ENCODE measurements around the gene USF3.
A peak's percentile ranks its signal among the peaks of the same experiment; 100 is the strongest.

The USF3 gene

DNA sequence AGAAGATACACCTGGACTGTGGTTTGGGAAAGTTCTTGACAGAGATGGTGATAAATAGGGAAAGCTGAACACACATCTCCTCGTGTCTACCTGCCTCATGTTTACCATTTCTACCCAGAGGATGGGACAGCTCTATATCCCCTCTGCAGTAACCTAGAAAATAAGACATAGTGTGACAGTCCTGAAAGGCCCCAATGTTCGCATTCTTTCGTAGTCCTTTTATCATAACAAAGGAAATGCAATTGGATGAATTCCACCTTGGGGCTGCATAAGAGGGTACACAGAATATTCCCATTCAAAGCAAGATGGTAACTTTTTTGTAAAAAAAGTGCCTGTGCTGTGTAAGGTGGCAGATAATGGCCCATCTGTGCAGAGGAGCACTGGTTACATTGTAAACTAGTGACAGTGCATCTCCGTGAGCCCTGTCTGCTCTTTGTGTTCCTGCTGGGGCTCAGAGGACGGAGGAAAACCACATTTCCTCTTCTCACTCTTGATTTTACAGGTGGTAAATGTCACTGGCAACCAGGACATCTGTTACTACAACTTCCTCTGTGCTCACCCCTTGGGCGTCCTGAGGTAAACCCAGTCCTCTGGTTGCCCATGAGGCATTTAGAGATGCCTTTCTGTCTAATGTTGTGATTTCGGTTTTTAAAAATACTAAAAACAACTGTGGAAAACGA is 89.8 kb downstream of the USF3 start:
- peak; percentile 37 for DNase-seq

DNA sequence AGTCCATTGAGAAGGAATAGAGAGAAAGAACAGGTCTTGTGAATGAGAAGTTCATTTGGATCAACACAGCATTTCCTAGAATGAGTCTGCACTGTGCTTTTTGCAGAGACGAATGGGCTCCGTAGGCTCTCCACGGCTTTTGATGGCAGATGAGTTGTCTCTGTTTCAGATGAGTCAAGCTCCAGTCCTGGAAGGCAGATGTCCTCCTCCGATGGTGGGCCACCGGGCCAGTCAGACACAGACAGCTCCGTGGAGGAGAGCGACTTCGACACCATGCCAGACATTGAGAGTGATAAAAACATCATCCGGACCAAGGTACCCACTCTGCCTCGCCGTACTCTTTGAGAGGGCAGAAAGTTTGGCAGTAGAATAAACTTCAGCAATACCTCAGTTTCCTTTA is 93.6 kb downstream of the USF3 start:
- DNase-seq, result no peak

DNA sequence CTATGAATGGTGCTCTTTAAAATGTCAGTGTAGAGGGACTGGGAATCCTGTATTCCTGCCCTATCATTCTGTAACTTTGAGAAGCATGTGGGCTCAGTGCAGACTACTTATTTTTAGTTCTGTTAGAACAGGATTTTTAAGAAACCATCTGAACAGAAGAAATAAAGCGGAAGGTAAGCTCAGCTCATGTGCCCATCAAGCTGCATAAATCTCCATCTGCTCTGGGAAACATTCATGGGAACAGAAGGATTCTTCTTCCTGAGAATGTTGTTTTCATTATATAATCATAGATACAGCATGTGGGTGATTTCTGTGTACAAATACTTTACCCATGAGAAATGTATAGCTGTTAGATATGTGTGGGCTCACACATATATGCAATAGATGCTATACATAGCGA is 94.2 kb downstream of the USF3 start:
- no peak for DNase-seq

DNA sequence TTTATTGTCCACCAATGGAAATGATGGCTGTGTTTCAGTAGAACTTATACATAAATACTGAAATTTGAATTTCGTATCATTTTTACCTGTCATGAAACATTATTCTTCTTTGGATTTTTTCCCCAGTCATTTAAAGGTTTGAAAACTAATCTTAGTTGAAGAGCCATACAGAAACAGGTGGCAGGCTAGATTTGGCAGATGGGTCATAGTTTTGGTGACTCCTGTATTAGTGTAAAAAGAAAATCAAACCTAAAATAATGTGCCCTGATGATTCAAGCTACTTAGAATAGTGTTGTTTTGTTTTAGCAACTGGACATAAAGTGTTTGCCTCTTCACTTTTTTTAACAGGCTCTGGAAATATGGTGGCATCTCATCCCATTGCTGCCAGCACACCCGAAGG is 95.2 kb downstream of the USF3 start:
- DNase-seq, result no peak

DNA sequence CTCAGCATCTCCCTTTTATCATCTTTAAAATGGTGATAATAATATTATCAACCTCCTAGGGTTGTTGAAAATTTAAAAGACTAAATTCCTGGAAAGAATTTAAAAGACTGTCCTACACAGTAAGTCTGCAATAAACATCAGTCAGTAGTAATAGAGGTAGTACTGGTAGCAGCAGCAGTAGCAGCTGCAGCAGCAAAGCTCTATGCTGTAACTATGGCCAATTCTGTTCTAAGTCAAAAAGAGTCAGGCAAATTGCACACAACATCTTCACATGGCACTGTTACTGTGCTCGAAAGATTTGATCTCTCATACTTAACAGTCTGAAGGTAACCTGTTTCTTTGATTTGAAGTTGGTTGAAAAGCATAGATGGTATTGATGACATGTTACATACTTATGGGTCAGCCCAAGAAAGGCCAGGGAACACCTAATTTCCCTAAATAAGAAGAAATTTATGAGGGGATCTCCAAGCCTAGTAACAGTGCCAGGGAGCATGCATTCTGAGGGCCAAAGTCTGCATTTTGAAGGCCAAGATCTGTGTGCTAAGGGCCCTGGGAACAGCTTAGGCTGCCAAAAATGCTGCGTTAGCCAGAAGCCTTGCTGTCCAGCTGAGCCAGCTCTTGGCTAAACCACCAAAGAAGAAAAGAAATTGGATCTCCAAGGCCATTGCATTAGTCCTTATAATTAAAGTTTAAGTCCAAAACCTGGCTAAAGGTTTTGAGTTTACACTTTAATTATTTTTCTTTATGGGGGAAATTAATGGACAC is 95.8 kb downstream of the USF3 start:
- no peak for DNase-seq

Data from CD4-positive, alpha-beta T cell treated with Interleukin-4 for 4 hours (primary cell).